DND-41 (cell line): Measurements from ENCODE around the gene MPV17L2.

Source experiments
- CTCF ChIP-seq: IDR thresholded peaks from 2 replicates; pipeline ENCODE4 v1.5.1; 2012; ENCODE audit warnings: borderline replicate concordance, low read length, moderate library complexity, mild to moderate bottlenecking; ENCODE audit not compliant: poor library complexity, severe bottlenecking; ENCODE audit errors: extremely low read depth
- EZH2 ChIP-seq: IDR thresholded peaks from 3 replicates; pipeline ENCODE4 v1.6.1; 2012; ENCODE audit warnings: borderline replicate concordance, low read depth, mild to moderate bottlenecking, moderate library complexity, low read length, inconsistent platforms; ENCODE audit not compliant: severe bottlenecking

- TF ChIP-seq CTCF (no peak), EZH2 (no peak)
These were observed 32.5 kb upstream of the MPV17L2 start for GRCh38 chr19:18160493-18160970.
